Endothelial cell of umbilical vein (primary cell): ENCODE measurements around the gene CENPB. TPM values are rescaled to one million over a fixed set of nuclear protein-coding genes. Genes with fewer than 3 reads are reported as not detected.

Source experiments
- BruUV-seq: library from RNA; stranded (reverse); fragments of 400-500 nt; replicated peaks from 2 replicates; lab custom pipeline; 2021; lab: Mats Ljungman, UMichigan
- CTCF ChIA-PET: fragments of 300-600, 350-600 bp; sonication (Branson Sonifier 250); formaldehyde crosslinking; loops from one replicate; lab custom pipeline; 2021; ENCODE audit warnings: antibody characterized with exemption, inconsistent platforms; lab: Charles Lee
- POLR2A ChIA-PET: fragments of 300-600, 350-600 bp; sonication (Branson Sonifier 250); formaldehyde crosslinking; loops from one replicate; lab custom pipeline; 2021; ENCODE audit warnings: antibody characterized with exemption, inconsistent platforms; lab: Charles Lee
- DNase-seq: peaks from one replicate; pipeline ENCODE4 v3.0.0-alpha.2; 2011; ENCODE audit warnings: low read depth, low spot score
- FAIRE-seq: peaks from 2 replicates; lab custom pipeline; 2011; peaks lifted over from hg19 to GRCh38; lab: Jason Lieb, UNC
- H2AFZ ChIP-seq: 2 replicates; pipeline ENCODE4 v1.6.0; 2012; ENCODE audit warnings: low read depth, low read length, control low read depth, inconsistent platforms
- H3K27ac ChIP-seq: 2 replicates; pipeline ENCODE4 v1.5.1; 2011; ENCODE audit warnings: low read depth, mild to moderate bottlenecking, control low read depth, low read length, moderate library complexity; ENCODE audit not compliant: insufficient read depth
- H3K27me3 ChIP-seq, 2 experiments: 2 replicates each; pipeline versions ENCODE4 v1.6.0 to v1.6.1; 2011; ENCODE audit warnings: low read length in 2 of 2, mixed read lengths in 1 of 2; ENCODE audit not compliant: control insufficient read depth in 2 of 2, insufficient read depth in 2 of 2
- H3K36me3 ChIP-seq, 2 experiments: 2 replicates in 1 of 2; 3 replicates in 1 of 2; pipeline ENCODE4 v1.5.1; 2011; ENCODE audit warnings: low read length in 2 of 2, mild to moderate bottlenecking in 1 of 2, moderate library complexity in 1 of 2; ENCODE audit not compliant: control insufficient read depth in 2 of 2, insufficient read depth in 2 of 2; ENCODE audit errors: extremely low read depth in 1 of 2
- H3K4me1 ChIP-seq: 3 replicates; pipeline ENCODE4 v1.5.1; 2011; ENCODE audit warnings: mild to moderate bottlenecking, low read length; ENCODE audit not compliant: control insufficient read depth, insufficient read depth; ENCODE audit errors: extremely low read depth
- H3K4me2 ChIP-seq: 2 replicates; pipeline ENCODE4 v1.6.1; 2011; ENCODE audit warnings: low read length, control low read depth, mixed read lengths; ENCODE audit not compliant: insufficient read depth
- H3K4me3 ChIP-seq, 3 experiments: fragments of 200-600 bp in 1 of 3; sonication (generic), shearing (Covaris generic) in 1 of 3; replicated peaks in 1 of 3; 2 replicates each; pipeline ENCODE4 v1.5.1; 2011 to 2016; ENCODE audit warnings: control low read depth in 3 of 3, low read length in 3 of 3, mild to moderate bottlenecking in 2 of 3, inconsistent platforms in 1 of 3, low read depth in 1 of 3, moderate library complexity in 1 of 3; ENCODE audit not compliant: insufficient read depth in 1 of 3
- H3K79me2 ChIP-seq: 2 replicates; pipeline ENCODE4 v1.6.0; 2012; ENCODE audit warnings: low read length, inconsistent platforms; ENCODE audit not compliant: control insufficient read depth, insufficient read depth
- H3K9ac ChIP-seq: replicated peaks from 2 replicates; pipeline ENCODE3; 2011; ENCODE audit warnings: low read length, control low read depth; ENCODE audit not compliant: insufficient read depth; ENCODE audit errors: extremely low read depth
- H3K9me1 ChIP-seq: replicated peaks from 3 replicates; pipeline ENCODE4 v1.6.0; 2011; ENCODE audit warnings: mild to moderate bottlenecking, low read length; ENCODE audit not compliant: control insufficient read depth, insufficient read depth; ENCODE audit errors: extremely low read depth
- H3K9me3 ChIP-seq: replicated peaks from 2 replicates; pipeline ENCODE4 v1.5.1; 2012; ENCODE audit warnings: low read length, inconsistent platforms; ENCODE audit not compliant: control insufficient read depth, insufficient read depth
- H4K20me1 ChIP-seq: replicated peaks from 2 replicates; pipeline ENCODE3; 2011; ENCODE audit warnings: mild to moderate bottlenecking, low read length; ENCODE audit not compliant: control insufficient read depth, insufficient read depth; ENCODE audit errors: extremely low read depth
- CTCF ChIP-seq, 2 donors: IDR thresholded peaks; 1 replicate in 1 of 2; 2 replicates in 1 of 2; pipeline ENCODE4 v1.5.1; 2011; ENCODE audit warnings: low read length in 2 of 2, mild to moderate bottlenecking in 2 of 2, moderate library complexity in 2 of 2, control low read depth in 1 of 2, inconsistent platforms in 1 of 2, low read depth in 1 of 2; ENCODE audit not compliant: insufficient read depth in 1 of 2; ENCODE audit errors: extremely low read depth in 1 of 2
- EZH2 ChIP-seq: IDR thresholded peaks from 2 replicates; pipeline ENCODE4 v1.6.1; 2012; ENCODE audit warnings: borderline replicate concordance, low read depth, mild to moderate bottlenecking, moderate library complexity, low read length, inconsistent platforms; ENCODE audit not compliant: severe bottlenecking
- FOS ChIP-seq: IDR thresholded peaks from 2 replicates; pipeline ENCODE4 v1.6.1; 2011; ENCODE audit warnings: mild to moderate bottlenecking, low read length, moderate library complexity, borderline replicate concordance; ENCODE audit not compliant: insufficient read depth
- GATA2 ChIP-seq: IDR thresholded peaks from 2 replicates; pipeline ENCODE4 v1.7.0; 2011; ENCODE audit warnings: low read depth, mild to moderate bottlenecking, moderate library complexity, mixed read lengths, low read length; ENCODE audit not compliant: insufficient read length, insufficient read depth
- JUN ChIP-seq: IDR thresholded peaks from 2 replicates; pipeline ENCODE4 v1.6.1; 2011; ENCODE audit warnings: borderline replicate concordance, low read depth; ENCODE audit not compliant: insufficient read length, insufficient read depth
- MAX ChIP-seq: IDR thresholded peaks from 2 replicates; pipeline ENCODE4 v1.6.1; 2011; ENCODE audit not compliant: insufficient read depth, insufficient read length
- MYC ChIP-seq: IDR thresholded peaks from one replicate; pipeline ENCODE4 v1.6.1; 2011; ENCODE audit warnings: mild to moderate bottlenecking, low read depth, low read length
- POLR2A ChIP-seq: IDR thresholded peaks from 2 replicates; pipeline ENCODE4 v1.6.1; 2012; ENCODE audit warnings: low read depth, mild to moderate bottlenecking, control low read depth, low read length
- POLR2AphosphoS5 ChIP-seq: IDR thresholded peaks from 2 replicates; pipeline ENCODE4 v1.6.1; 2012; ENCODE audit warnings: low read depth, mild to moderate bottlenecking, control low read depth, low read length, moderate library complexity; ENCODE audit not compliant: insufficient read depth
- dilution Hi-C: fragments of 300-500 bp; cut with MboI; formaldehyde crosslinking; loops from one replicate; pipeline ENCODE4 v1.15.0; 2019; ENCODE audit warnings: low sequenced_read_pairs; ENCODE audit not compliant: extremely low pct_ligation_motif_present
- intact Hi-C: fragments of 100-400 bp; cut with micrococcal nuclease; formaldehyde crosslinking; loops from one replicate; pipeline ENCODE4 v1.10.0; 2022
- polyA plus RNA-seq, 4 experiments: library from polyadenylated mRNA; depleted of rRNA in 3 of 4; stranded (reverse) in 3 of 4; unstranded in 1 of 4; fragments of >200 nt; gene quantifications; 2 replicates each; pipeline versions ENCODE4 v1.2.1 to v1.2.3, GENCODE V29; 2011 to 2012; ENCODE audit warnings: missing spikeins in 1 of 4
- total RNA-seq: library from RNA; stranded (reverse); gene quantifications from 2 replicates; pipeline ENCODE4 v1.2.3, GENCODE V29; 2021

CENPB gene
- total and polyA plus RNA-seq, 2 donors (not counting 3 experiments of a cell fraction or from before 2014, with no cell fraction given) = 30.4 to 90.3 TPM

- Histone ChIP-seq H3K27ac (no peak overlapping the region), H2AFZ (no peak overlapping the region), H3K27me3 (no peaks in the 10 kb centered on the region), H3K4me1 (no peaks in the 10 kb centered on the region), H3K4me3 (no peak overlapping the region), H3K79me2 (no peaks in the 10 kb centered on the region), H3K9me1 (no peaks in the 10 kb centered on the region), H4K20me1 (no peaks in the 10 kb centered on the region), H3K9ac (no peak overlapping the region), H3K36me3 (peaks cover 0 to 9% of the 10 kb centered on the region in 2 experiments), H3K4me2 (no peak overlapping the region), H3K9me3 (no peaks in the 10 kb centered on the region)
- ChIA-PET CTCF (interaction anchor here (0.6 to 5.7 kb wide), 7 partner anchors 10 to 765 kb away, joined by 4 to 76 read pairs (median 6); partner anchors contain the start of genes ADISSP and SPEF1), POLR2A (no interaction called here)
- intact Hi-C loops = no loop called here
- no TSS peak for BruUV-seq
- DNase-seq (no peak), FAIRE-seq (no peak)
- dilution Hi-C loops = no loop called here
- TF ChIP-seq EZH2 = no peak
- TF ChIP-seq JUN = no peak
- TF ChIP-seq FOS = no peak
Observed at GRCh38 chr20:3755814-3756480, 30.6 kb downstream of the CENPB start.

GRCh38 chr20:3755269-3755668 is 31.3 kb downstream of the CENPB start:
- TF ChIP-seq GATA2 (no peak), MAX (no peak), MYC (no peak), EZH2 (no peak), JUN (no peak), FOS (no peak), POLR2AphosphoS5 (no peak), POLR2A (no peak), CTCF (IDR thresholded peaks at IDR 0.05; ENCODE audit: extremely low read depth in 1 of 2, insufficient read depth in 1 of 2, low read depth in 1 of 2, low read length in 2 of 2) (no peak)
- intact Hi-C loops = no loop called here
- no peak overlapping the region for H3K27ac ChIP-seq
- no peaks in the 10 kb centered on the region for H3K4me1 ChIP-seq
- ChIA-PET CTCF (interaction anchor here (0.6 to 5.7 kb wide), 8 partner anchors 11 to 764 kb away, joined by 4 to 76 read pairs (median 6); partner anchors contain the start of genes ADISSP, CENPB and SPEF1), POLR2A (no interaction called here)
- H3K27me3 ChIP-seq = no peaks in the 10 kb centered on the region
- no peak overlapping the region for H3K4me2 ChIP-seq
- no peak for FAIRE-seq
- no peak overlapping the region for H2AFZ ChIP-seq
- no peaks in the 10 kb centered on the region for H3K9me3 ChIP-seq
- dilution Hi-C loops = no loop called here
- no TSS peak for BruUV-seq
- no peaks in the 10 kb centered on the region for H3K79me2 ChIP-seq
- no peak for DNase-seq
- no peaks in the 10 kb centered on the region for H3K9me1 ChIP-seq
- peaks cover 0 to 12% of the 10 kb centered on the region in 2 experiments for H3K36me3 ChIP-seq
- H3K9ac ChIP-seq = no peak overlapping the region
- H4K20me1 ChIP-seq = no peaks in the 10 kb centered on the region
- no peak overlapping the region for H3K4me3 ChIP-seq
